Stimulated activated CD4-positive, alpha-beta T cell treated with anti-CD3 and anti-CD28 coated beads, Interleukin-4, amount 100 ng/mL, for 4 hours (primary cell): ENCODE data around the gene MROH2B.

ENCODE experiments used
- DNase-seq, 2 experiments: peaks; one replicate each; pipeline ENCODE4 v3.0.0-alpha.2; 2020

MROH2B gene

GRCh38 chr5:41012318-41012717 lies 58.8 kb downstream of the MROH2B start:
- DNase-seq: no peak

DNA sequence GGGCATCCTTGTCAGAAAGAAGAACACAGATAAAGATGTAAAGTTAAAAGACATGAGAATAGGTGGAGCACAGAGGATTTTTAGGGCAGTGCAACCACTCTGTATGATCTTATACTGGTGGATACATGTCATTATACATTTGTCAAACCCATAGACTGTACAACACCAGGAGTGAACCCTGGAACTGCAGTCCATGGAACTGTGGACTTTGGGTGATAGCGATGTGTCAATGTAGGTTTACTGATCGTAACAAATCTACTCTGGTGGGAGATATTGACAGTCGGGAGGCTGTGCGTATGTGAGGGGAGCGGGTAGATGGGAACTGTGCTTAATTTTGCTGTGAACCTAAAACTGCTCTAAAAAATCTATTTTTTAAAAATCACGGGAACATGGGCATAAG lies 60.6 kb downstream of the MROH2B start:
- DNase-seq: no peak

DNA sequence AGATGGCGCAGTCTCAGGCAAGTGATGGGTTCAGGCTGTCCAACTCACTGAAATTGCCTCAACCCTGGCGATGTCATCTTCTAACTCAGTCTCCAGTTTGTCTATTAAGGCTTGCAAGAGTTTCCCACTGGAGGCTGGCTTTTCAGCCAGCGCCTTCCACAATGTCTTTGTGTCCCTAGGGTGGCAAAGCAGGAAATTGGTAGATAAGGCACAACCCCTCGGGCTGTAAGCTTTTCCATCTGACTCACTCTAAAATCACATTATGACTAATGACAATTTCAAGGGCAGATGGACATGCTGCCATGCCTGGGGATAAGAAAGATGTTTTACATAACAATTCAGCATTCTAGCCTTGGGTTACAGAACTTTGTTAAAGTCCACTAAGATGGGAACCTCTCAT lies 61.9 kb downstream of the MROH2B start:
- no peak for DNase-seq

- DNase-seq: no peak
Measured at GRCh38 chr5:41004931-41005330, 66.2 kb downstream of the MROH2B start.

GRCh38 chr5:41003670-41004376 lies 67.3 kb downstream of the MROH2B start:
- DNase-seq: no peak

DNA sequence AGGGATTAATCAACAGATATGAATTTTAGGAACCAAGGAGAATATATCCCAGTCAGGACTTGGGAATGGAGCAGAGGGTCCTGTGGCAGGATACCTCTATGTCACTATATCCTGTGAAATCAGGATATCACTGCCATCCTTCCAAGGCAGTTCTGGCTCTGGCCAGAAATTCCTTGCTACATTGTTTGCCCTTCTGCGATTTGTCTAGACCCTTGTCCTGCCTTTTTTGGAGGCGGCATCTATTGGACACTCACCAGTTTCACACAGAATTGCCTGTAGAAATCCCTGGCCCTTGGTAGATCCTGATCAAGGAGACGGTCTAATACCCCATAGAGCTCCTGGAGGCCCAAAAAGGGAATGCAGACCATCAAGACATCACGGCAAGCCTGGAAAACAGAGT lies 71.2 kb downstream of the MROH2B start:
- DNase-seq: no peak

DNA sequence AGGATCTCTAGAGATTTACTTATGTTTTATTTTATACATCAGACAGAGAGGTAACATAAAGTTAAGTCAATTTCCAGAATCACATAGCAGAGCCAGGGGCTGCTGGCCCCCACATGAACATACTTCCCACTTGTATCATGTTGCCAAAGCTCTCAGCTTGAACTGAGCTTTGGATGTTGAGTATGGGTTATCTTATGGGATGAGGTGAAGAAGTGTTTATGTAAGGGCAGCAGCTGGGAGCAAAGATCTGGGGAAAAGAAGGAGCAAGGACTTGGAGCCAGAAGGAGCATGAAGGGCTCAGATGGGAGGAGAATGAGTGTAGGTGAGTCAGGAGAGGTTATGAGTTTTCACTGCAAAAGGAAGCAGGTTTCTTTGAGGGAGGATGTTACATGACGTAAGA lies 72.0 kb downstream of the MROH2B start:
- no peak for DNase-seq

- DNase-seq: no peak
Measured at GRCh38 chr5:40995801-40996586, 75.1 kb downstream of the MROH2B start.

GRCh38 chr5:40991981-40992559 lies 79.1 kb downstream of the MROH2B start:
- DNase-seq: no peak

- no peak for DNase-seq
Measured at GRCh38 chr5:40991168-40991980, 79.8 kb downstream of the MROH2B start.

- no peak for DNase-seq
Measured at GRCh38 chr5:40988746-40989510, 82.2 kb downstream of the MROH2B start.

DNA sequence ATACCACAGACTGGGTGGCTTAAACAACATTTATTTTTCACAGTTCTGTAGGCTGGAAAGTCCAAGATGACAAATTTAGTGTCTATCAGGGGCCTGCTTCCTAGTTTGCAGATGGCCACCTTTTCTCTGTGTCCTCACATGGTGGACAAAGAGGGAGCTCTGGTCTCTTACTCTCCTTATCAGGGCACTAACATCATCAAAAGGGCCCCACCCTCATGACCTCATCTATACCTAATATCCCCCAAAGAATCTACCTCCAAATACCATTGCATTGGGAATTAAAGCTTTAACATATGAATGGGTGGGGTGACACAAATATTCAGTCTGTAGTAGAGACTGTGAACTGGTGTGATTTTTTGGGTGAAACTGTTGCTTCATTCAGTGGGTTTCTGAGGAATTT lies 83.8 kb downstream of the MROH2B start:
- DNase-seq: no peak

GRCh38 chr5:40986666-40987065 lies 84.5 kb downstream of the MROH2B start:
- no peak for DNase-seq

GRCh38 chr5:40985501-40985900 lies 85.6 kb downstream of the MROH2B start:
- no peak for DNase-seq

- no peak for DNase-seq
Measured at GRCh38 chr5:40984884-40985283, 86.3 kb downstream of the MROH2B start.

DNA sequence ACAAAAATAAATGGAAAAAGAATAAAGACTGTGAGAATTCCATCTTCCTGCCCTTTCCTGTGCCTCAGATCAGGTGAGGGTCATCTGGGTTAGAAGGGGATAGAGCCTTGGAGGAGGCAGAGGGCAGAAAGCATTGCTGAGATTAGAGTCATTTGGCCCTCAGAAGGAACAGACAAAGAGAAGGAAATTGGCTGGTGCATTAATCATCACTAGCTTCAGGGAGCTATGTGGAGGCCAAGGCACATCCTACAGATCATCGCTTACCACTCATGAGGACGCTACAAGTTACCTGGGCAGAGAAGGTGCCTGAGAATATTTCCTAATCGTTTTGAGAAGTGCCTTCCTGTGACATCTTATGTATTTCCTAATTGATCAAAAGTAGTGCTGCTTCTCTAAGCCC lies 87.4 kb downstream of the MROH2B start:
- DNase-seq: no peak

GRCh38 chr5:40981420-40981819 lies 89.7 kb downstream of the MROH2B start:
- DNase-seq: no peak

DNA sequence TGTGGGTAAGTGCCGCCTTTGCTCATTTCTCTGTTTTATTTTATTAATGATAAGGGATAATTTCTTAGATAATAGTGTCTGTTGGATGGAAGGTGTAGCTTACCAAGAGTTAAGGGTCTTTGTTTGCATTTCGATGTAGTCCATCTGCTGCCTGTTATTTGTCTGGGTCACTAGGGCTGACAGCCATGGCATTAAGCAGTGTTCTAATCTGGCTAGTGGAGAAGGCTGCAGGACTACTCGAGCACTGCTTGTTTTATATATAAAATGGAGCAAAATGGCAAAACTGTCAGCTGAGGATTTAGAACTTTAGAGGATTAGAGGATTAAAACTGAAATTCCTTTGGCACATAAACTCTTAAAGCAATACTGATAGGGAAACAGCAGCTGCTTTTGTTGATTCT lies 94.3 kb downstream of the MROH2B start:
- DNase-seq: no peak

DNA sequence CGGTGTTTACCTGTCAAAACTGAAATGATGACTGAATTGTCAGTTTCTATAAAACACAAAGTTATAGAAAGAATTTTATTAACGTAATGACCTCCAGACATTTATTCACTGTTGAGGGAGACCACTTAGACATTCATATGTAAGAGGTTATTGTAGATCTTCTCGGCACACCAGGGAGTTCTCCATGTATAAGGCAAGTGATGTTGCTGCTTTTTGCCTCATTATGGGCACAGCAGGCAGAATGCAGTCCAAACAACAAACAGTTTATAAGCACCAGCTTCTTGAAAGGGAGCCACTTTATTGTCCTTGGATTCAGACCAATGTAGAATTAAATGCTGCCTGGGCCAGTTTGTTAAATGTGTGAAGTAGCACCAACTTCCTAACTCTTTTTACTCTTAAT lies 95.1 kb downstream of the MROH2B start:
- DNase-seq: no peak

DNA sequence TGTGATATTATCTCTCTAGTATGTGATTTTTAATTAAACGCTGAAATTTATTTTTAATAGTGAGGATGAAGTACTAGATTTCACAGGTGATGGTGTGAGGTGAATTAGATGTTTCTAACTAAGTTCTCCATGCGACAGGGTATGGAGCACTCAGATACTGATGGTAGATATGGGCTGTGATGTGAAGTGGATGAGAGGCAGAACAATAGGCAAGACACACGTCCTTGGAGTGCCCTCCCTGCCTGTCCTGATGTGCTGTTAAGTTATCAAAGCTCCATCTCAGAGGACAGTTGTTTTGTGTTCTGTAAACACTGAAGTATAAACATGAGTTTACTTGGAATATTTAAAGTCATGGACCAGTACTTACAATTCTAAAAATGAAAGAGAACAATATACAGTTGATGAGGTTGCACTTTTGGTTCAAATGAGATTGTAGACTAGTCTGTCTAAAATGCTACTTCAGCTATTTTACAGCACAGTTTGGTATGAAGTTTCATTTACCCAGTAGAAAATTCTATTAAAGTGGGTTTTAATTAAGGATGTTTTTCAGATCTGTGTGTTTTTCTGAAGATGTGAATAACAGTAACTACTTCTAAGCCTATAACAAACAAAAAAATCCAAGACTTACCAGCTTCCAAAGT lies 97.7 kb downstream of the MROH2B start:
- DNase-seq: no peak

DNA sequence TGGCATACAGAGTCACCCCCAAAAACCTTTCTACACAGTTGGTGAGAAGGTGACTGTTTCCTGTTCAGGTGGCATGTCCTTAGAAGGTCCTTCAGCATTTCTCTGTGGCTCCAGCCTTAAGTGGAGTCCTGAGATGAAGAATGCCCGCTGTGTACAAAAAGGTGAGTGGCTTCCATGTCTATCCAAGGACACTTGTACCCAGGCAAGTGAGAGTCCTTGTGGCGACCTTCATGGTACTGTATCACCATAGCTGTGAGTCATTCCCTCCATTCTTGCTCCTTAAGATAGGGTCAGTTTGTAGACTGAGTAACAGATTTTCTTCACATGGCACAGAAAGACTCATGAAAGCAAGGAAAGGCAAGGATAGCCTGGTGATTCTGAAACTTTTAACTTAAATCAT lies 98.7 kb downstream of the MROH2B start:
- DNase-seq: no peak
